Measurements from ENCODE around the gene CCDC85C. TPM values are rescaled to one million over a fixed set of nuclear protein-coding genes. Genes with fewer than 3 reads are reported as not detected.

Gene CCDC85C
- total RNA-seq, 1 experiment from 2014 or later: 35.8 TPM

GRCh38 chr14:99542566-99542965 is 61.4 kb downstream of the CCDC85C start:
- POLR2A ChIA-PET: no interaction called here
- H3K27me3 Mint-ChIP-seq (ENCODE audit: low read depth): no peaks in the 10 kb centered on the region; the same call in 1 of the 2 replicates
- no peaks in the 10 kb centered on the region for H3K9me3 Mint-ChIP-seq
- no peaks in the 10 kb centered on the region for H3K36me3 Mint-ChIP-seq
- H3K4me3 Mint-ChIP-seq: no peak overlapping the region
- H3K4me1 Mint-ChIP-seq: peaks cover 54% of the 10 kb centered on the region
- H3K27ac Mint-ChIP-seq: no peak overlapping the region
- no peak for TF ChIP-seq ZMAT4 (CRISPR knock-in tag; IDR thresholded peaks at IDR 0.05)
- no peak for TF ChIP-seq USF2 (CRISPR knock-in tag; IDR thresholded peaks at IDR 0.05)
- TF ChIP-seq ZNF263 (CRISPR knock-in tag; IDR thresholded peaks at IDR 0.05; ENCODE audit: low read depth): no peak
- no peak for TF ChIP-seq HMGA2 (CRISPR knock-in tag; IDR thresholded peaks at IDR 0.05)
- TF ChIP-seq ATF6 (CRISPR knock-in tag; IDR thresholded peaks at IDR 0.05): no peak
- TF ChIP-seq FOXJ3 (CRISPR knock-in tag; IDR thresholded peaks at IDR 0.05; ENCODE audit: borderline replicate concordance): no peak
- no peak for TF ChIP-seq STAT6 (CRISPR knock-in tag; conservative IDR thresholded peaks at IDR 0.05; ENCODE audit: low read depth)
- TF ChIP-seq GTF2I (CRISPR knock-in tag; conservative IDR thresholded peaks at IDR 0.05): no peak
- TF ChIP-seq ZNF532 (CRISPR knock-in tag; IDR thresholded peaks at IDR 0.05; ENCODE audit: borderline replicate concordance): no peak
- TF ChIP-seq NFATC4 (CRISPR knock-in tag; IDR thresholded peaks at IDR 0.05): no peak
- no peak for TF ChIP-seq SOX15 (CRISPR knock-in tag; IDR thresholded peaks at IDR 0.05)
- TF ChIP-seq ZNF423 (CRISPR knock-in tag; IDR thresholded peaks at IDR 0.05): no peak
- no peak for TF ChIP-seq ATF3 (CRISPR knock-in tag; conservative IDR thresholded peaks at IDR 0.05)
- TF ChIP-seq ZNF416 (CRISPR knock-in tag; IDR thresholded peaks at IDR 0.05): no peak
- TF ChIP-seq CREM (CRISPR knock-in tag; IDR thresholded peaks at IDR 0.05): no peak
- TF ChIP-seq TCF7 (CRISPR knock-in tag; IDR thresholded peaks at IDR 0.05; ENCODE audit: low read depth): no peak
- ATAC-seq (no peak), DNase-seq (ENCODE audit: low spot score) (no peak)
- CTCF ChIA-PET: interaction anchor here (1.8 kb wide), 1 partner anchor 149 kb away, joined by 4 read pairs; no protein-coding TSS in a partner anchor
